Spinal cord (tissue), 10 donors: Measurements from ENCODE around the gene OR8K5. TPM values are rescaled to one million over a fixed set of nuclear protein-coding genes. Genes with fewer than 3 reads are reported as not detected.

Source experiments
- DNase-seq, 6 donors: peaks; one replicate each; pipeline versions ENCODE4 v3.0.0 to v3.0.0-alpha.2; 2013 to 2015; ENCODE audit warnings: low spot score in 6 of 6, low read depth in 4 of 6
- H3K27ac ChIP-seq: one replicate; pipeline ENCODE4 v1.5.1; 2013; ENCODE audit warnings: low read depth, low read length, control low read depth
- H3K27me3 ChIP-seq: one replicate; pipeline ENCODE4 v1.6.1; 2013; ENCODE audit warnings: low read length; ENCODE audit not compliant: control insufficient read depth, insufficient read depth
- H3K36me3 ChIP-seq: one replicate; pipeline ENCODE4 v1.6.1; 2013; ENCODE audit warnings: low read length; ENCODE audit not compliant: control insufficient read depth, insufficient read depth
- H3K4me1 ChIP-seq: one replicate; pipeline ENCODE4 v1.6.1; 2013; ENCODE audit warnings: low read length; ENCODE audit not compliant: control insufficient read depth, insufficient read depth
- H3K4me3 ChIP-seq: one replicate; pipeline ENCODE4 v1.5.1; 2013; ENCODE audit warnings: low read depth, low read length, control low read depth
- H3K9me3 ChIP-seq: one replicate; pipeline ENCODE4 v1.6.1; 2013; ENCODE audit warnings: low read length; ENCODE audit not compliant: control insufficient read depth, insufficient read depth
- WGBS: methylation state at CpG from one replicate; pipeline ENCODE4 v1.1.5; 2013; ENCODE audit warnings: missing lambda C conversion rate; ENCODE audit not compliant: insufficient coverage; 5-methylcytosine and 5-hydroxymethylcytosine counted together
- long read RNA-seq, 4 donors: transcript quantifications; one replicate each; lab custom pipeline, GENCODE V29; 2026
- polyA plus RNA-seq, 2 donors: library from polyadenylated mRNA; unstranded; fragments of 120-200 nt; gene quantifications; one replicate each; pipeline ENCODE4 v1.2.1, GENCODE V29; 2013; ENCODE audit not compliant: insufficient read length in 2 of 2
- total RNA-seq, 2 donors: library from RNA; depleted of rRNA in 1 of 2; stranded (reverse); fragments of 120-200 nt in 1 of 2; fragments of >200 nt in 1 of 2; gene quantifications; one replicate each; pipeline versions ENCODE4 v1.2.3 to v1.2.4, GENCODE V29; 2013 to 2014
- donor health status: healthy.

OR8K5 gene, protein sequence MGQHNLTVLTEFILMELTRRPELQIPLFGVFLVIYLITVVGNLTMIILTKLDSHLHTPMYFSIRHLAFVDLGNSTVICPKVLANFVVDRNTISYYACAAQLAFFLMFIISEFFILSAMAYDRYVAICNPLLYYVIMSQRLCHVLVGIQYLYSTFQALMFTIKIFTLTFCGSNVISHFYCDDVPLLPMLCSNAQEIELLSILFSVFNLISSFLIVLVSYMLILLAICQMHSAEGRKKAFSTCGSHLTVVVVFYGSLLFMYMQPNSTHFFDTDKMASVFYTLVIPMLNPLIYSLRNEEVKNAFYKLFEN
- total RNA-seq: not detected
- not detected for polyA plus RNA-seq
- long read RNA-seq, donor 1: 0 reads
- long read RNA-seq, donor 2: 0 reads
- long read RNA-seq, donor 3: 0 reads
- long read RNA-seq, donor 4: 0 reads

DNA sequence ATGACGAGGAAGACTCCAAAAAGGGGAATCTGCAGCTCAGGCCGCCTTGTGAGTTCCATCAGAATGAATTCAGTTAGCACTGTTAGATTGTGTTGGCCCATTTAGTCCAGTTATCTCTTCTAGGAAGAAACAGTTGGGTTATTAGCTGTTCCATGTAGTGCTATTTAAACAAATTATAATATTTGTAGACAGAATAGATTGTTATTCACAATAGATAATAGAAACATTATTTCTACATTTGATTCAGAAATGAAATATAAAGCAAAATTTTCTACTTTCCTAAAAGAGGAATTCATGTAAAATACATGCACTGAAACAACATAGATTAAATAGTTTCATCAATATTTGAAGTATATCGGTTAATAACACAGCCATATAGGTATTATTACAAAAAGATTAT, at the start of gene OR8K5:
TSS of gene OR8K5 (minus strand) at position 101 of the 400 bp plus-strand sequence. CDS start at position 101, 0 bp downstream.
- no peak within 1 kb of the TSS for H3K27ac ChIP-seq
- WGBS: 100% methylated on average over 2 of the region's 3 CpGs
- no peaks in the 10 kb centered on the region for H3K9me3 ChIP-seq
- H3K36me3 ChIP-seq: no peaks in the 10 kb centered on the region
- H3K4me3 ChIP-seq: no peak within 1 kb of the TSS
- no peaks in the 10 kb centered on the region for H3K4me1 ChIP-seq
- H3K27me3 ChIP-seq: no peaks in the 10 kb centered on the region
- DNase-seq: no peak

GRCh38 chr11:56207790-56208189, 47.7 kb upstream of the OR8K5 start:
- no peak for DNase-seq
- Histone ChIP-seq H3K27me3 (no peaks in the 10 kb centered on the region), H3K36me3 (no peaks in the 10 kb centered on the region), H3K4me3 (no peak overlapping the region), H3K27ac (no peak overlapping the region), H3K9me3 (peaks cover 1% of the 10 kb centered on the region), H3K4me1 (no peaks in the 10 kb centered on the region)
- no CpG with 5 or more reads among the region's 1 CpG for WGBS

GRCh38 chr11:56197367-56197766, 37.2 kb upstream of the OR8K5 start:
- Histone ChIP-seq H3K4me1 (no peaks in the 10 kb centered on the region), H3K27me3 (no peaks in the 10 kb centered on the region), H3K27ac (no peak overlapping the region), H3K36me3 (no peaks in the 10 kb centered on the region), H3K9me3 (peaks cover 3% of the 10 kb centered on the region), H3K4me3 (no peak overlapping the region)
- WGBS: no CpG with 5 or more reads among the region's 2 CpGs
- no peak for DNase-seq

- WGBS: no CpG with 5 or more reads among the region's 3 CpGs
- H3K36me3 ChIP-seq: no peaks in the 10 kb centered on the region
- no peak overlapping the region for H3K27ac ChIP-seq
- H3K4me3 ChIP-seq: no peak overlapping the region
- no peaks in the 10 kb centered on the region for H3K27me3 ChIP-seq
- no peaks in the 10 kb centered on the region for H3K4me1 ChIP-seq
- H3K9me3 ChIP-seq: peaks cover 3% of the 10 kb centered on the region
- no peak for DNase-seq
Measured at GRCh38 chr11:56196705-56197104, 36.6 kb upstream of the OR8K5 start.

DNA sequence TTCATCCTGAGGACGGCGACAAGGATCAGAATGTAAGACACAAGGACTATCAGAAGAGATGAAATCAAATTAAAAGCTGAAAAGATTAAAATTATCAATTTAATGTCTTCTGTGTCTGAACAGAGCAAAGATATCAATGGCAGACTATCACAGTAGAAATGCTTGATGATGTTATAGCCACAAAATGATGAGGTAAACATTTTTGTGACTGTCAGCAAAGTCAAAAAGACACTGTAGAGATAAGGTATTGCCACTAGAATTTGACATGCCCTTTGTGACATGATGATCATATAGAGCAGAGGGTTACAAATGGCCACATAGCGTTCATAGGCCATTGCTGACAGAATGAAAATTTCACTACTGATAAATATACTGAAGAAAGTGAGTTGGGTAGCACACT, 28.5 kb upstream of the OR8K5 start:
- no CpG with 5 or more reads among the region's 3 CpGs for WGBS
- Histone ChIP-seq H3K4me3 (no peak overlapping the region), H3K9me3 (no peaks in the 10 kb centered on the region), H3K4me1 (no peaks in the 10 kb centered on the region), H3K27ac (no peak overlapping the region), H3K27me3 (no peaks in the 10 kb centered on the region), H3K36me3 (no peaks in the 10 kb centered on the region)
- no peak for DNase-seq

DNA sequence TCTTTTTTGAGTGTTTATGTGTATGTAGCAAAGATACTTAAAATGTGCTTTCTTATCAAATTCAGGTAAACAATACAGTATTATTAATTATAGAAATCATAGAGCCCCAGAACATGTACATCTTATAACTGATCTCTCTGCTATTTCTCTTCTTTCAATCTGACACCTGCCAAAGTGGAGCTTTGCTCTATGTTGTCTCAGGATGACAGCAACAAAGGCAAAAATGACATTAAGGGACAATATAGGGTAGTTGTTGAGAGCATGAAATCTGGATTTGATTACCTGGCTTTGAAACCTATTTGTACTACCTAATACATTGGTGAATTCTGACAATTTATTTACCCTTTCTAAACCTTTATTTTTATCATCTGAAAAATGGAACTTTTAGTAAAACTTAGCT, 23.3 kb upstream of the OR8K5 start:
- Histone ChIP-seq H3K9me3 (peaks cover 4% of the 10 kb centered on the region), H3K27ac (no peak overlapping the region), H3K4me3 (no peak overlapping the region), H3K4me1 (no peaks in the 10 kb centered on the region), H3K27me3 (no peaks in the 10 kb centered on the region), H3K36me3 (no peaks in the 10 kb centered on the region)
- no peak for DNase-seq

GRCh38 chr11:56176318-56176717, 16.2 kb upstream of the OR8K5 start, which contains the start of gene OR5J2:
OR5J2 (plus strand) TSS chr11:56176618; CDS start chr11:56176618, 0 bp downstream.
- H3K4me3 ChIP-seq: no peak within 1 kb of the TSS
- no peaks in the 10 kb centered on the region for H3K4me1 ChIP-seq
- no peak within 1 kb of the TSS for H3K27ac ChIP-seq
- no peaks in the 10 kb centered on the region for H3K27me3 ChIP-seq
- H3K36me3 ChIP-seq: no peaks in the 10 kb centered on the region
- H3K9me3 ChIP-seq: peaks cover 4% of the 10 kb centered on the region
- WGBS: no CpG with 5 or more reads among the region's 1 CpG
- no peak for DNase-seq

DNA sequence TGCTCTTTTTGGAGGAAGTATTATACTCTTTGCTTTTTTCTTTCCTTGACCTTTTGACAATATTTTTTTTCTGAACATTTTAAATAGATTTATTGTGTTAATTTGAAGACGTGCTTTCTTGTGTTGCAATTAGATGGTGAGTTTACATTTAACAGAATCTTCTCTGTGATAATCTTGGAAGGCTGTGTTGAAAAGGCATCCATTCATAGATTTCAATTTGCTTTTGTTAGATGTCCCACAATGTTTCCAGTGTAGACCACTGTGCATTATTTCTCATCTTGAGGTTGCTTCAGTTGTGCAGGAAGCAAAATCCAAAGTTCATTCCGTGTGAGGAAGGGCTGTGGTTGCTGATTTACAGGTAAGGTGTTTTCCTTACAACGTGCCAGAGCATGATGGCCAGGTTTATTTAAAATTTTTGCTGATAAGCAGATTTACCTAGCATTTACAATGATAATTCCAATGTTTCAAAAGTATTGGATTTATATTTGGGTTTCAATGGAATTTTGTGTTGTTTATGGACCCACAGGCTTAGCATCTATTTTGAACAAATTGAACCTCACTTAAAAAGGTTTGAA, 12.2 kb upstream of the OR8K5 start:
- H3K9me3 ChIP-seq: no peaks in the 10 kb centered on the region
- 78% methylated on average over 1 of the region's 3 CpGs for WGBS
- H3K4me1 ChIP-seq: no peaks in the 10 kb centered on the region

DNA sequence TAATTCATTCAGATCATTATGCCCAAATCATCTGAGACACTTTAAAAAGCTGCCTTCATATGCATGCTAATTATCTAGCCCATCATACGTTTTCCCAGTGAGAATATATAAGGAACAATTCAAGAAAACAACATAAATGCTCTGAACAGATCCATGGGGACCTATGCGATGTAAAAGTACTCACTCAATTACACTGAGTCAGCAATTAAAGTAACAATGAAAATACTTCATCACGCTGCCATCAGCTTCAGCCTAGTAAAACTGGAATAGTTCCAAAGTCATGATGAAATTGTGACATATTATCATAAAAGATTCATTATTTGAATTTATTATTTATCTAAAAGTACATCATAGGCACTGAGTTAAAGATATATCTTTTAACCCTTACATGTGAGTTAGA, 3.7 kb upstream of the OR8K5 start:
- WGBS: no CpG with 5 or more reads among the region's 3 CpGs
- no peaks in the 10 kb centered on the region for H3K4me1 ChIP-seq
- no peaks in the 10 kb centered on the region for H3K36me3 ChIP-seq
- DNase-seq: peak in 1 of 6 donors; percentile 35
- no peak overlapping the region for H3K27ac ChIP-seq
- no peaks in the 10 kb centered on the region for H3K9me3 ChIP-seq
- H3K27me3 ChIP-seq: no peaks in the 10 kb centered on the region
- H3K4me3 ChIP-seq: no peak overlapping the region

More for the DNA sequence above, 12.2 kb upstream of the OR8K5 start:
- H3K27ac ChIP-seq: no peak overlapping the region
- no peaks in the 10 kb centered on the region for H3K36me3 ChIP-seq
- no peaks in the 10 kb centered on the region for H3K27me3 ChIP-seq
- no peak overlapping the region for H3K4me3 ChIP-seq
- no peak for DNase-seq

DNA sequence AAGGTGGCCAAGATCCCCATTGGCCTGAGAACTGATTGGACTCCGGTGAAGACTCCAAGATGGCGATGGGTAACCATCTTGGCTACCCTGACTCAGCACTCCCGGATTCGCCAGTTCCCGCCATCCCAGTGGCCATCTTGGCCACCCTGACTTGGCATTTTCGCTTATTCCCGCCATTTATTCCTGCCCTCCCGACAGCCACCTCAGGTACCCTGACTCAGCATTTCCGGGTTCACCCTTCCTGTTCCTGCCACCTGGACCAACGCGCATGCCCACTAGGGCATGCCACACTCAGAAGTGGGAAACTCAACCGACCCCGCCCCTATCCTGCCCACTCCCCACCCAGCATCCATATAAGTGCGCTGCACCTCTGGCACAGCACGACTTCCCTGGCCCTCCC, 7.8 kb downstream of the OR8K5 start:
- 92% methylated on average over 15 of the region's 15 CpGs for WGBS
- no peak for DNase-seq
- Histone ChIP-seq H3K9me3 (peaks cover 9% of the 10 kb centered on the region), H3K27ac (no peak overlapping the region), H3K4me3 (no peak overlapping the region), H3K4me1 (no peaks in the 10 kb centered on the region), H3K36me3 (no peaks in the 10 kb centered on the region), H3K27me3 (no peaks in the 10 kb centered on the region)
